Measurements from ENCODE around the gene ZNF280B.
A peak's percentile ranks its signal among the peaks of the same experiment; 100 is the strongest.

ZNF280B gene, protein sequence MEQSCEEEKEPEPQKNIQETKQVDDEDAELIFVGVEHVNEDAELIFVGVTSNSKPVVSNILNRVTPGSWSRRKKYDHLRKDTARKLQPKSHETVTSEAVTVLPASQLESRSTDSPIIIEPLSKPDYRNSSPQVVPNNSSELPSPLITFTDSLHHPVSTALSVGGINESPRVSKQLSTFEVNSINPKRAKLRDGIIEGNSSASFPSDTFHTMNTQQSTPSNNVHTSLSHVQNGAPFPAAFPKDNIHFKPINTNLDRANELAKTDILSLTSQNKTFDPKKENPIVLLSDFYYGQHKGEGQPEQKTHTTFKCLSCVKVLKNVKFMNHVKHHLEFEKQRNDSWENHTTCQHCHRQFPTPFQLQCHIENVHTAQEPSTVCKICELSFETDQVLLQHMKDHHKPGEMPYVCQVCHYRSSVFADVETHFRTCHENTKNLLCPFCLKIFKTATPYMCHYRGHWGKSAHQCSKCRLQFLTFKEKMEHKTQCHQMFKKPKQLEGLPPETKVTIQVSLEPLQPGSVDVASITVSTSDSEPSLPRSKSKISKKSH

GRCh38 chr22:22508274-22509176 lies at the start of gene ZNF280B:
Gene ZNF280B, minus strand, starts transcription at chr22:22508742. Its CDS starts 19,344 bp downstream, at chr22:22489398.
- peak; percentile 73 for DNase-seq

GRCh38 chr22:22556995-22557925 lies 48.7 kb upstream of the ZNF280B start:
- no peak for DNase-seq

DNA sequence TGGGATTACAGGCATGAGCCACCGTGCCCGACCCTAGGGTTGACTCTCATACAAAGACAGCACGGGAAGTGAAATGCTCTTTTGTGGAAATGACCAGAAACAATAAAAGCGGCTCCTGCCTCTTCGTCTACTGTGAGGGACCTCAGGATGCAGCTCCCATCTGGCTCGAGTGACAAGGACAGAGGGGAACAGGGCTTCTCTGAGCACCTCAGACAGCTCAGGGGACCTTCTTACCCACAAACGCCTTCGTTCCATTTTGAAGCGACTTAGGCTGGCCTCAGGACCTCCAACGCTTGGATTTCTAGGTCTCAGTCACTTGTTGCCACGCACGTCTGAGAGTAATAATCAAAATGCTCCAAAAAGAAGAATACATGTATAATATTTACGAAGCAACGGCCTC lies 48.0 kb upstream of the ZNF280B start:
- DNase-seq: no peak

GRCh38 chr22:22555596-22555995 lies 47.1 kb upstream of the ZNF280B start:
- DNase-seq: no peak

GRCh38 chr22:22554587-22555284 lies 46.2 kb upstream of the ZNF280B start:
- no peak for DNase-seq

- DNase-seq: no peak
Observed at GRCh38 chr22:22553735-22554586, 45.4 kb upstream of the ZNF280B start.

- DNase-seq: no peak
Observed at GRCh38 chr22:22553141-22553540, 44.6 kb upstream of the ZNF280B start.

GRCh38 chr22:22552630-22553029 lies 44.1 kb upstream of the ZNF280B start:
- no peak for DNase-seq

DNA sequence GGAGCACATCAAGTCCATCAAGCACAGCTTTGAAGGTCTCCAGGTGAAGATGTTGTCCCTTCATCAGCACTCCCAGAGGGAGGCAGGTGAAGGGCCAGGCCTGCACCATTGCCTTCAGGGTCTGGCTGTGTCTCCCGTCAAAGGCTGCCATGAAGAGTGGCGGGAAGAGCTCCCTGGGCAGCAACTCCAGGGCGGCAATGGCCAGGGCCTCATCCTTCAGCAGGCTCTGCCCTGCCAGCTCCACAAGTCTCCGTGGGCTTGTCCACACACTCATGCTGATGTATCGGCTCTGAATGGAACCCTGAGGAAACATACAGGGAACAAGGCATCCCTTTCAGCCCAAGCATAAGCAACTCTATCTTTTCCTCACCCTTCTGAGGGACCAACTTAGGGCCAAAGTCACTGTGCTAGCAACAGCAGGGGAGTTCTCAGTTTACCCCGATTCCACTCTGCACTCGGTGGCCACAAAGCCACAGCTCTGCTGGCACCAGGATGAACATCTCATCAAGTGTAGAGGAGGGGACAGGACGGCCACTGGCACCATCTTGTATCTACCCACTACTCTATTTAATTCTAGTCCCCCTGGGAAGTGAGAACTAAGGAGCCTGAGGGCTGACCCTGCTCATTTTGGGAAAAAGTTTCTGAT lies 42.4 kb upstream of the ZNF280B start:
- DNase-seq: no peak

GRCh38 chr22:22548910-22549309 lies 40.4 kb upstream of the ZNF280B start:
- DNase-seq: no peak

- no peak for DNase-seq
Observed at GRCh38 chr22:22548317-22548716, 39.8 kb upstream of the ZNF280B start.

DNA sequence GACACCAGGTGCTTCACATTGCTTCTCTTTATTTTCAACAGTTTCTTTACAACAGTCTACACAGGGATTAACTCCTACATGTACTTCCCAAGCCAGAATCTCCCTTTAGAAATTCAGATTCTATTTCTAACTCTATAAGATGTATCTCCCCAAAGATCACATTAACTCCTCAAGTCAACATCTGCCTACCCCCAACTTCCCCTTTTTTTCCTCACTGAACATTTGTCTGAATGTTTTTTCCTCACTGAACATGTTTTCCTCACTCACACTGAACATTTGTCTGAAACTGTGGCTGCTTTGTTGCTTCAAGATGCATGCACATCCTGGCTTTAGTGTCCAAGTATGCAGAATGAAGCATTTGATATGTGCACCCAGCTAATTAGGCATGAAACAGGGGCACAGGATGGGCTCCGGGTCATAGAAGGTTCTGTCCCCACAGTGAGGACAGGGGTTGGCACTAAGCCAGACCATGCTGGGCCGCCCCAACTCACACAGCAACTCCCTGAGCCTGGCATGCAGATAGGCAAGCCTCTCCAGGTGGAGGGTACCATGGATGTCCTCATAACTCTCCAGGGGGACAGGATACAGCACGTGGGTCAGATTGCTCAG lies 39.3 kb upstream of the ZNF280B start:
- DNase-seq: no peak

GRCh38 chr22:22547226-22547625 lies 38.7 kb upstream of the ZNF280B start:
- DNase-seq: no peak

DNA sequence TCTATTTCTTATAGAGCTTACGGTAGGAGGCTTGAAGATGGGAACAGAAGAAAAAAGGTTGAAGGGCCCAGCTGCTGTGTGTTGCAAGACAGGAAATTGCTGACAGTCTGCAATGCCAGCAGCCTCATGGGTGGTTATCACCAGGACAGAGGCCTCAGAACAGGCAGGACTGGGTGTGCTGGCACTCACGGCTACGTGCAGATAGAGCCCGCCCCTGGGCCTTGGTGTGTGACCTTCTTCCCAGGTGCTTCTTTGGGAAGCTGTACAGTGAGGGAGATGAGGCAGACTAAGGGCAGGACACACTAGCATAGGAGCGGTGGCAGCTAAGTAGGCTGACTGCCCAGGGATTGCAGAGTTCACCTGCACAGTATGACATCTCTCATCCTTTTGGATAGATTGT lies 37.9 kb upstream of the ZNF280B start:
- DNase-seq: no peak

GRCh38 chr22:22545084-22545483 lies 36.5 kb upstream of the ZNF280B start:
- no peak for DNase-seq

- DNase-seq: no peak
Observed at GRCh38 chr22:22538226-22538989, 29.9 kb upstream of the ZNF280B start.

- DNase-seq: no peak
Observed at GRCh38 chr22:22536916-22537315, 28.4 kb upstream of the ZNF280B start.

GRCh38 chr22:22536515-22536914 lies 28.0 kb upstream of the ZNF280B start:
- no peak for DNase-seq

DNA sequence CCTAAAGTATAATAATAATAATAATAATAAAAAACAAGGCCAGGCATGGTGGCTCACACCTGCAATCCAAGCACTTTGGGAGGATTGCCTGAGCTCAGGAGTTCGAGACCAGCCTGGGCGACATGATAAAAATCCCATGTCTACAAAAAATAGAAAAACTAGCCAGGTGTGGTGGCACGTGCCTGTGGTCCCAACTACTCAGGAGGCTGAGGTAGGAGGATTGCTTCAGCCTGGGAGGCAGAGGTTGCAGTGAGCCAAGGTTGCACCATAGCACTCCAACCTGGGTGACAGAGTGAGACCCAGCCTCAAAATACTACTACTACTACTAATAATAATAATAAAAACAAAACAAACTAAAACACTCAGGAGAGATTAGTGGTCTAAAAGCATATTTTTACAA lies 27.1 kb upstream of the ZNF280B start:
- no peak for DNase-seq
